Dendritic cell treated with granulocyte-macrophage colony-stimulating factor and Interleukin-4, amounts not matched to agents 40 ng/mL and 50 ng/mL, for 4 days (primary cell): ENCODE results near the gene NEURL1.

Experiments used
- H3K27ac Mint-ChIP-seq: one replicate; pipeline ENCODE4 v1.8.0; 2022; ENCODE audit warnings: mild to moderate bottlenecking, mixed read lengths
- H3K27me3 Mint-ChIP-seq: one replicate; pipeline ENCODE4 v1.8.0; 2022; ENCODE audit warnings: mild to moderate bottlenecking, mixed read lengths
- H3K36me3 Mint-ChIP-seq: one replicate; pipeline ENCODE4 v1.8.0; 2022; ENCODE audit warnings: low read depth, mixed read lengths
- H3K4me1 Mint-ChIP-seq: one replicate; pipeline ENCODE4 v1.8.0; 2022; ENCODE audit warnings: low read depth, mixed read lengths
- H3K4me3 Mint-ChIP-seq: one replicate; pipeline ENCODE4 v1.8.0; 2022; ENCODE audit warnings: mild to moderate bottlenecking, moderate library complexity, mixed read lengths
- H3K9me3 Mint-ChIP-seq: one replicate; pipeline ENCODE4 v1.8.0; 2022; ENCODE audit warnings: mixed read lengths
- intact Hi-C: fragments of 100-400 bp; cut with micrococcal nuclease; formaldehyde crosslinking; loops from one replicate; pipeline ENCODE4 v1.15.0; 2022

The NEURL1 gene

DNA sequence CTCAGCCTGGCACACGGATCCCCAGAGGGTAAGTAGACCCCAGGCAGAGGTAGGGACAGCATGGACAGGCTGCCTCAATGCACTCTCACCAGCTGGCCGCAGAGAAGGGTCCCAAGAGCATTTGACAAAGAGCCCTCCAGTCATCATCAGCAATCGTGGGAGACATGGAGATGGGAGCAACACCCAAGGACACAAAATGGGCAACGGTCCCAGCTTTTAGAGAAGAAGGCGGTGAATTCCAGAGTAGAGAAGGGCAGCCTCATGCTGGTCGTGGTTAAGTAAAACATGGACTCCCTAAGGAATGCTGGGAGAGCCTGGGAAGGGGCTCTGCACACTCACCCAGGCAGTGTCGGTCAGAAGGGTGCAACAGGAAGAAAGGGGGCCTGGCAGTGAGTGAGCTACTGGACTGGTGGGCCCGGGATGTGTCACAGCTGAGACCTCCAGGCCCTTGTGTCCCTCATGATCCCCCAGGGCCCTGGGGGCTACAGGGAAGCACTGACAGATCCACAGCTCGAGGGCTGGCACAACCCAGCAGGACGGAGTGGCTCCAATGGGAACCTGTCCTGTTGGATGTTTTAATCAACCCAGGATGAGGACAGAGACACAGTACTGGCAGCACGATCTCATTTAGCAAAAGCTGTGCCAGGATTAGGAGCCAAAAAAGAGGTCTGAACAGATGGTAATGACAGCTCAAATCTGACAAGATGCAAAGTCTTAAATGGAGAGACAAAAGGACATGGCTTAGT, 147.1 kb downstream of the NEURL1 start:
- H3K4me1 Mint-ChIP-seq = peaks cover 29% of the 10 kb centered on the region
- intact Hi-C loops = no loop called here
- no peak overlapping the region for H3K4me3 Mint-ChIP-seq
- H3K27me3 Mint-ChIP-seq = peaks cover 4% of the 10 kb centered on the region
- H3K27ac Mint-ChIP-seq = no peak overlapping the region
- no peaks in the 10 kb centered on the region for H3K36me3 Mint-ChIP-seq
- H3K9me3 Mint-ChIP-seq = no peaks in the 10 kb centered on the region

DNA sequence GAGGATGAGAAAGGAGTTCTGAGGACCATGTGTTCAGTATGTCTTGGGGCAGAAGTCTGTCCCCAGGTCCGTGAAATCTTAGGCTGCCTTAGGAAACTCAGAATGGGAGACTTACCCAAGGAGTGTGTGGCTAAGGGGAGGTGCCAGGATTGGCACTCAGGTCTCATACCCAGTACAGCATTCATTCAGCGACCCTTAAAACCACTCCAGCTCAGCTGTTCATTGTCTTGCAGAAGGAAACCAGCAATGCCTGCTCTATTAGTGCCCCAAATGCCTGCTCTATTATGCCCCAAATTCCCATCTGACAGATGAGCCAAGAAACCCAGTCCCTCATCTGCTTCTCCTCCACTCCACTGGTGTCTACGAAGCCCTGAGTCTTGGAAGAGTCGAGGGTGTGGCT, 147.8 kb downstream of the NEURL1 start:
- Mint-ChIP-seq H3K27ac (peak overlapping the region; percentile 10), H3K4me3 (no peak overlapping the region), H3K4me1 (peaks cover 33% of the 10 kb centered on the region), H3K27me3 (peaks cover 4% of the 10 kb centered on the region), H3K9me3 (no peaks in the 10 kb centered on the region), H3K36me3 (no peaks in the 10 kb centered on the region)
- intact Hi-C loops = no loop called here
